22Rv1 (cell line): ENCODE measurements around the gene ADH5.

ENCODE experiments used
- ZFX ChIP-seq: fragments of 450-650 bp; IDR thresholded peaks from 2 replicates; pipeline ENCODE4 v1.6.1; 2017; ENCODE audit warnings: antibody characterized with exemption, borderline replicate concordance
- TF ChIP-seq, protein P1 (sequence below): fragments of 450-650 bp; IDR thresholded peaks from 2 replicates; pipeline ENCODE4 v1.5.1; 2017; ENCODE audit warnings: mild to moderate bottlenecking

- TF ChIP-seq, protein P1, sequence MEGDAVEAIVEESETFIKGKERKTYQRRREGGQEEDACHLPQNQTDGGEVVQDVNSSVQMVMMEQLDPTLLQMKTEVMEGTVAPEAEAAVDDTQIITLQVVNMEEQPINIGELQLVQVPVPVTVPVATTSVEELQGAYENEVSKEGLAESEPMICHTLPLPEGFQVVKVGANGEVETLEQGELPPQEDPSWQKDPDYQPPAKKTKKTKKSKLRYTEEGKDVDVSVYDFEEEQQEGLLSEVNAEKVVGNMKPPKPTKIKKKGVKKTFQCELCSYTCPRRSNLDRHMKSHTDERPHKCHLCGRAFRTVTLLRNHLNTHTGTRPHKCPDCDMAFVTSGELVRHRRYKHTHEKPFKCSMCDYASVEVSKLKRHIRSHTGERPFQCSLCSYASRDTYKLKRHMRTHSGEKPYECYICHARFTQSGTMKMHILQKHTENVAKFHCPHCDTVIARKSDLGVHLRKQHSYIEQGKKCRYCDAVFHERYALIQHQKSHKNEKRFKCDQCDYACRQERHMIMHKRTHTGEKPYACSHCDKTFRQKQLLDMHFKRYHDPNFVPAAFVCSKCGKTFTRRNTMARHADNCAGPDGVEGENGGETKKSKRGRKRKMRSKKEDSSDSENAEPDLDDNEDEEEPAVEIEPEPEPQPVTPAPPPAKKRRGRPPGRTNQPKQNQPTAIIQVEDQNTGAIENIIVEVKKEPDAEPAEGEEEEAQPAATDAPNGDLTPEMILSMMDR = no peak
- no peak for TF ChIP-seq ZFX
These were observed 37.8 kb upstream of the ADH5 start for GRCh38 chr4:99126376-99126775.
